Glomerular visceral epithelial cell (primary cell): ENCODE measurements around the gene EMID1.
"Not testable (repeated sequence)": the region's sequence is repeated elsewhere in the genome, so short reads cannot be mapped to it uniquely, and the experiment has no call there.

Experiments used
- DNase-seq: peaks from one replicate; pipeline ENCODE4 v3.0.0-alpha.2; 2016; ENCODE audit errors: extremely low spot score

EMID1 gene

GRCh38 chr22:29211066-29211465, 5.4 kb downstream of the EMID1 start:
- DNase-seq, result no peak

GRCh38 chr22:29211466-29211865, 5.8 kb downstream of the EMID1 start:
- no peak for DNase-seq

GRCh38 chr22:29212743-29213142, 7.0 kb downstream of the EMID1 start:
- no peak for DNase-seq

- DNase-seq, result no peak
Observed at GRCh38 chr22:29213493-29213892, 7.8 kb downstream of the EMID1 start.

- no peak for DNase-seq
Observed at GRCh38 chr22:29214232-29214631, 8.5 kb downstream of the EMID1 start.

GRCh38 chr22:29215012-29215860, 9.5 kb downstream of the EMID1 start:
- DNase-seq, result no peak

- DNase-seq, result no peak
Observed at GRCh38 chr22:29216011-29216872, 10.5 kb downstream of the EMID1 start.

- peak; percentile 36 for DNase-seq
Observed at GRCh38 chr22:29216873-29217666, 11.4 kb downstream of the EMID1 start.

GRCh38 chr22:29217827-29218757, 12.4 kb downstream of the EMID1 start:
- DNase-seq, result no peak

GRCh38 chr22:29218758-29219408, 13.2 kb downstream of the EMID1 start:
- DNase-seq, result no peak

- not testable (repeated sequence) for DNase-seq
Observed at GRCh38 chr22:29219409-29219782, 13.7 kb downstream of the EMID1 start.

- DNase-seq, result no peak
Observed at GRCh38 chr22:29219881-29220670, 14.4 kb downstream of the EMID1 start.

- DNase-seq, result no peak
Observed at GRCh38 chr22:29224121-29224858, 18.6 kb downstream of the EMID1 start.

- no peak for DNase-seq
Observed at GRCh38 chr22:29224859-29225410, 19.2 kb downstream of the EMID1 start.

- no peak for DNase-seq
Observed at GRCh38 chr22:29225422-29226090, 19.9 kb downstream of the EMID1 start.

- no peak for DNase-seq
Observed at GRCh38 chr22:29226351-29226981, 20.8 kb downstream of the EMID1 start.
